Ovary (tissue), 9 donors: ENCODE results near the gene NKAP. TPM values are rescaled to one million over a fixed set of nuclear protein-coding genes. Genes with fewer than 3 reads are reported as not detected.
"Not testable (repeated sequence)": the region's sequence is repeated elsewhere in the genome, so short reads cannot be mapped to it uniquely, and the experiment has no call there.

Experiments
- DNase-seq, 5 donors: peaks; one replicate each; pipeline ENCODE4 v3.0.0-alpha.2; 2019 to 2020
- H3K27ac ChIP-seq, 2 donors: fragments of 200-600 bp; one replicate each; pipeline versions ENCODE4 v1.5.1 to v1.8.0; 2019 to 2022
- H3K27me3 ChIP-seq: fragments of 200-600 bp; one replicate; pipeline ENCODE4 v1.8.0; 2022
- H3K36me3 ChIP-seq: fragments of 200-600 bp; sonication (generic); one replicate; pipeline ENCODE4 v1.5.1; 2019
- H3K4me1 ChIP-seq: one replicate; pipeline ENCODE4 v1.8.1; 2013; ENCODE audit warnings: mild to moderate bottlenecking, moderate library complexity; ENCODE audit not compliant: insufficient read depth
- H3K4me3 ChIP-seq: fragments of 200-600 bp; sonication (generic); one replicate; pipeline ENCODE4 v1.5.1; 2017
- H3K9me3 ChIP-seq, 2 donors: fragments of 200-600 bp in 1 of 2; sonication (generic) in 1 of 2; one replicate each; pipeline versions ENCODE4 v1.5.1 to v1.8.1; 2013 to 2019; ENCODE audit warnings: mild to moderate bottlenecking in 1 of 2, moderate library complexity in 1 of 2
- EP300 ChIP-seq: sonication (generic); formaldehyde crosslinking; IDR thresholded peaks from one replicate; pipeline ENCODE4 v1.6.1; 2017; ENCODE audit warnings: antibody characterized with exemption
- POLR2A ChIP-seq: fragments of 450-650 bp; IDR thresholded peaks from one replicate; pipeline ENCODE4 v1.6.1; 2017; ENCODE audit warnings: antibody characterized with exemption, mild to moderate bottlenecking, moderate library complexity
- WGBS, 3 donors: extraction: QIAGEN DNeasy Blood & Tissue Kit in 1 of 3; methylation state at CpG; one replicate each; pipeline versions ENCODE4 v1.1.5 to v1.1.7; 2013 to 2017; 5-methylcytosine and 5-hydroxymethylcytosine counted together
- intact Hi-C, 4 donors: fragments of 100-400 bp; cut with DNase I; formaldehyde crosslinking; loops; one replicate each; pipeline versions ENCODE4 v1.11.0 to v1.15.1; 2022 to 2023
- polyA plus RNA-seq, 2 donors: library from polyadenylated mRNA; stranded (reverse); fragments of 200-250 nt in 1 of 2; fragments of 350-450 nt in 1 of 2; fragmentation: Illumina TruSeq in 1 of 2; extraction: RNeasy Lipid Tissue Mini Kit (QIAGEN cat#74804) in 1 of 2; gene quantifications; one replicate each; pipeline ENCODE4 v1.2.3, GENCODE V29; 2013 to 2014
- total RNA-seq, 7 donors: library from RNA; depleted of rRNA in 2 of 7; stranded (reverse); fragments of >200 nt in 2 of 7; fragmentation: NEBNext Ultra II Directional in 3 of 7; extraction: Animal tissue kit (Norgen Biotek cat#: 25700) in 3 of 7; gene quantifications; one replicate each; pipeline versions ENCODE4 v1.1.0 to v1.2.4, GENCODE V29; 2016 to 2023
- TF ChIP-seq, protein P1 (sequence below), 3 donors: fragments of 450-650 bp in 2 of 3; fragments of 200-600 bp in 1 of 3; IDR thresholded peaks; one replicate each; pipeline versions ENCODE4 v1.5.1 to v1.8.0; 2016 to 2022; ENCODE audit warnings: antibody characterized with exemption in 3 of 3, mild to moderate bottlenecking in 1 of 3
- donor health status: DM: no; HTN: no; CAD: no; lungs with moderate emphysema.
- donor health status: DM: no; HTN: no; CAD: no.
- donor health status: Bipolar disorder and iron deficiency.
- donor health status: DM: yes; HTN: yes; CAD: no.
- donor health status: DM: no; HTN: no; CAD: no.
- donor health status: DM: yes; HTN: yes; CAD: no.

Gene NKAP
- total and polyA plus RNA-seq, 9 donors, result 7.1 to 16.0 (median 10.8) TPM

- intact Hi-C loops, result no loop called here
- no peak for DNase-seq
- 38 to 41% (median 38%) methylated on average over 3 of the region's 3 CpGs for WGBS, 3 donors
- Histone ChIP-seq H3K36me3 (no peaks in the 10 kb centered on the region), H3K27ac (no peak overlapping the region), H3K27me3 (no peaks in the 10 kb centered on the region), H3K4me1 (no peaks in the 10 kb centered on the region), H3K9me3 (no peaks in the 10 kb centered on the region), H3K4me3 (no peak overlapping the region)
- TF ChIP-seq EP300 (no peak), POLR2A (no peak)
- TF ChIP-seq, protein P1, sequence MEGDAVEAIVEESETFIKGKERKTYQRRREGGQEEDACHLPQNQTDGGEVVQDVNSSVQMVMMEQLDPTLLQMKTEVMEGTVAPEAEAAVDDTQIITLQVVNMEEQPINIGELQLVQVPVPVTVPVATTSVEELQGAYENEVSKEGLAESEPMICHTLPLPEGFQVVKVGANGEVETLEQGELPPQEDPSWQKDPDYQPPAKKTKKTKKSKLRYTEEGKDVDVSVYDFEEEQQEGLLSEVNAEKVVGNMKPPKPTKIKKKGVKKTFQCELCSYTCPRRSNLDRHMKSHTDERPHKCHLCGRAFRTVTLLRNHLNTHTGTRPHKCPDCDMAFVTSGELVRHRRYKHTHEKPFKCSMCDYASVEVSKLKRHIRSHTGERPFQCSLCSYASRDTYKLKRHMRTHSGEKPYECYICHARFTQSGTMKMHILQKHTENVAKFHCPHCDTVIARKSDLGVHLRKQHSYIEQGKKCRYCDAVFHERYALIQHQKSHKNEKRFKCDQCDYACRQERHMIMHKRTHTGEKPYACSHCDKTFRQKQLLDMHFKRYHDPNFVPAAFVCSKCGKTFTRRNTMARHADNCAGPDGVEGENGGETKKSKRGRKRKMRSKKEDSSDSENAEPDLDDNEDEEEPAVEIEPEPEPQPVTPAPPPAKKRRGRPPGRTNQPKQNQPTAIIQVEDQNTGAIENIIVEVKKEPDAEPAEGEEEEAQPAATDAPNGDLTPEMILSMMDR (IDR thresholded peaks at IDR 0.05), result no peak
Observed at GRCh38 chrX:119982145-119982544, 38.6 kb upstream of the NKAP start.

DNA sequence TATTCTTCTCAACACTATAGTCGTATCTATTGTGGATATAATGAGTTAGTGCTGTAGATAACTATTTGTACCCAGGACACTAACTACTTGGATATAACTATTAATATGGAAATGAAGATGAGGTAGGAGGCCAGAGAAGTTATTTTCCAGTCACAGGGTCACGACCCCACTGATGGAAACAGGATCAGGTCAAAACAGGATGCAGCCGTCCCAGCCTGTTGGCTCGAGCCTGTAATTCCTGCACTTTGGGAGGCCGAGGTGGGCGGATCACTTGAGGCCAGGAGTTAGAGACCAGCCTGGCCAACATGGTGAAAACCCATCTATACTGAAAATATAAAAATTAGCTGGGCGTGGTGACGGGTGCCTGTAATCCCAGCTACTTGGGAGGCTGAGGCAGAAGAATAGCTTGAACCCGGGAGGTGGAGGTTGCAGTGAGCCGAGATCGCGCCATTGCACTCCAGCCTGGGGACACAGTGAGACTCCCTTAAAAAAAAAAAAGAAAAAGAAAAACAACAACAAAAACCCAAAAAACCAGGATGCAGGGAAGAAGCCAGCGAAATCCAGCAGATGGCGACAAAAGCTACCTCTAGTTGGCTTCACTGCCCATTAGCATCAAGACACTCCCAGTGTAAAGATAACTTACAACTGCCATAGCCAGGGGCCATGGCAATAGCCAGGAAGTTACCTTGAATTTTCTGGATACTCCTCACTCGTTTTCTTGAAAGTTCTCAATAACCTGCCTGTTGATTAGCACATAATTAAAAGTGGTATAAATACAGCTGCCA lies 37.9 kb upstream of the NKAP start:
- H3K9me3 ChIP-seq, result no peaks in the 10 kb centered on the region
- no peaks in the 10 kb centered on the region for H3K4me1 ChIP-seq
- WGBS, 3 donors, result 44 to 53% (median 49%) methylated on average over 15 of the region's 15 CpGs
- H3K27ac ChIP-seq, result no peak overlapping the region
- intact Hi-C loops, result no loop called here
- no peak for TF ChIP-seq EP300
- TF ChIP-seq, protein P1 (IDR thresholded peaks at IDR 0.05), result no peak
- TF ChIP-seq POLR2A, result no peak
- H3K27me3 ChIP-seq, result no peaks in the 10 kb centered on the region
- no peaks in the 10 kb centered on the region for H3K36me3 ChIP-seq
- H3K4me3 ChIP-seq, result no peak overlapping the region
- DNase-seq, result no peak

GRCh38 chrX:119977172-119977571 lies 33.6 kb upstream of the NKAP start:
- 90 to 97% (median 92%) methylated on average over 4 of the region's 4 CpGs for WGBS, 3 donors
- H3K9me3 ChIP-seq, H3K27ac ChIP-seq, H3K36me3 ChIP-seq, intact Hi-C loops, H3K4me3 ChIP-seq, H3K4me1 ChIP-seq, DNase-seq, H3K27me3 ChIP-seq: not testable (repeated sequence)

DNA sequence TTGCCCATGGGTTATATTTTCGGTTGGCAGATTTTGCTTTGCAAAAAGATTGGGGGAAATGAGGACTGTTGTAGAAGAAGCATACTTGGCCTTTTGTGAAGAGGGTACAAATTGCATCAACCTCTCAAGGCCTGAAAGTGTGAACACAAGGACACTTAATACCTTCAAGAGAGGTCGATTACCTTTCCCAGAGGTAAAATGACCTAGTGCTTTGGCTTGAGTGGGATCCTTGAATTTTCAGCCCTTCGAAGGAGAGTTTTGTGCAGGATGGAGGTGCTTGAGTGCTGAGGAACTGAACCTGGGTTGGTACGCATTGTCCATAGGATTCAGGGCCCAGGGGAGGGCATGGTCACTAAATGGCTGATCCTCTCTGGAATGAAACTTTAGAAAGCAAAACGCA lies 27.6 kb upstream of the NKAP start:
- TF ChIP-seq, protein P1 (IDR thresholded peaks at IDR 0.05), result no peak
- no peak for TF ChIP-seq POLR2A
- TF ChIP-seq EP300, result no peak
- DNase-seq, result no peak
- Histone ChIP-seq H3K27ac (no peak overlapping the region), H3K27me3 (no peaks in the 10 kb centered on the region), H3K9me3 (no peaks in the 10 kb centered on the region), H3K36me3 (no peaks in the 10 kb centered on the region), H3K4me3 (no peak overlapping the region), H3K4me1 (no peaks in the 10 kb centered on the region)
- intact Hi-C loops, result no loop called here
- 57 to 72% (median 62%) methylated on average over 5 of the region's 5 CpGs for WGBS, 3 donors

DNA sequence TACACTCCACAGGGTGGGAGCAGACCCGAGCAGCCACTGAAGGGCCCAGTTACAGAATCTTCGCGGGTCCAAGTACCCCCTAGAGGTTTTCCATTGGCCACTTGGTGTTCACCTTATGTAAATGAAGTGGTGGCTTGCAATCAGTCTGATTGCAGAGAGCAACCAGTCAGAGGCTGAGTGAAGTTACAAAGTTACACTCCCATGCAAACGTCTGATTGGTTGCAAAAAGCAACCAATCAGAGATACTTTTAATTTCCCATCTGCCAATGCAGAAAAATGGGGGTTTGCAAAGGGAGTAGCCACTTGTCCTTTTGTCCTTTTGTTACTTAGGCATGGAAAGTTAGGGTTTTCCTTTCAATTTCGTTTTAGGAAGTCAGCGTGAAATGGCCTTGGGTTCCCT lies 27.0 kb upstream of the NKAP start:
- no peak for DNase-seq
- TF ChIP-seq EP300, result no peak
- TF ChIP-seq, protein P1 (IDR thresholded peaks at IDR 0.05), result no peak
- no peak for TF ChIP-seq POLR2A
- intact Hi-C loops, result no loop called here
- 61 to 71% (median 66%) methylated on average over 6 of the region's 6 CpGs for WGBS, 3 donors
- no peaks in the 10 kb centered on the region for H3K9me3 ChIP-seq
- no peaks in the 10 kb centered on the region for H3K36me3 ChIP-seq
- H3K4me1 ChIP-seq, result no peaks in the 10 kb centered on the region
- no peak overlapping the region for H3K27ac ChIP-seq
- H3K4me3 ChIP-seq, result no peak overlapping the region
- no peaks in the 10 kb centered on the region for H3K27me3 ChIP-seq

GRCh38 chrX:119966837-119967236 lies 23.3 kb upstream of the NKAP start:
- DNase-seq, H3K4me1 ChIP-seq, H3K27ac ChIP-seq, H3K27me3 ChIP-seq, H3K36me3 ChIP-seq, H3K4me3 ChIP-seq, H3K9me3 ChIP-seq, intact Hi-C loops: not testable (repeated sequence)
- 81 to 93% (median 81%) methylated on average over 1 of the region's 1 CpG for WGBS, 3 donors
